ENCODE results near the gene MEIOSIN.

MEIOSIN gene

GRCh38 chr19:45692187-45693105 is 40.8 kb upstream of the MEIOSIN start, which contains the start of gene QPCTL (continued):
- TF ChIP-seq, protein P1, sequence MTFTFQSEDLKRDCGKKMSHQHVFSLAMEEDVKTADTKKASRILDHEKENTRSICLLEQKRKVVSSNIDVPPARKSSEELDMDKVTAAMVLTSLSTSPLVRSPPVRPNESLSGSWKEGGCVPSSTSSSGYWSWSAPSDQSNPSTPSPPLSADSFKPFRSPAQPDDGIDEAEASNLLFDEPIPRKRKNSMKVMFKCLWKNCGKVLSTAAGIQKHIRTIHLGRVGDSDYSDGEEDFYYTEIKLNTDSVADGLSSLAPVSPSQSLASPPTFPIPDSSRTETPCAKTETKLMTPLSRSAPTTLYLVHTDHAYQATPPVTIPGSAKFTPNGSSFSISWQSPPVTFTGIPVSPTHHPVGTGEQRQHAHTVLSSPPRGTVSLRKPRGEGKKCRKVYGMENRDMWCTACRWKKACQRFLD (tag by site-specific recombination; IDR thresholded peaks at IDR 0.05): no peak
- TF ChIP-seq ZNF404 (tag by site-specific recombination; IDR thresholded peaks at IDR 0.05): no peak
- TF ChIP-seq, protein P2, sequence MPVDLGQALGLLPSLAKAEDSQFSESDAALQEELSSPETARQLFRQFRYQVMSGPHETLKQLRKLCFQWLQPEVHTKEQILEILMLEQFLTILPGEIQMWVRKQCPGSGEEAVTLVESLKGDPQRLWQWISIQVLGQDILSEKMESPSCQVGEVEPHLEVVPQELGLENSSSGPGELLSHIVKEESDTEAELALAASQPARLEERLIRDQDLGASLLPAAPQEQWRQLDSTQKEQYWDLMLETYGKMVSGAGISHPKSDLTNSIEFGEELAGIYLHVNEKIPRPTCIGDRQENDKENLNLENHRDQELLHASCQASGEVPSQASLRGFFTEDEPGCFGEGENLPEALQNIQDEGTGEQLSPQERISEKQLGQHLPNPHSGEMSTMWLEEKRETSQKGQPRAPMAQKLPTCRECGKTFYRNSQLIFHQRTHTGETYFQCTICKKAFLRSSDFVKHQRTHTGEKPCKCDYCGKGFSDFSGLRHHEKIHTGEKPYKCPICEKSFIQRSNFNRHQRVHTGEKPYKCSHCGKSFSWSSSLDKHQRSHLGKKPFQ (tag by site-specific recombination; IDR thresholded peaks at IDR 0.05): no peak

DNA sequence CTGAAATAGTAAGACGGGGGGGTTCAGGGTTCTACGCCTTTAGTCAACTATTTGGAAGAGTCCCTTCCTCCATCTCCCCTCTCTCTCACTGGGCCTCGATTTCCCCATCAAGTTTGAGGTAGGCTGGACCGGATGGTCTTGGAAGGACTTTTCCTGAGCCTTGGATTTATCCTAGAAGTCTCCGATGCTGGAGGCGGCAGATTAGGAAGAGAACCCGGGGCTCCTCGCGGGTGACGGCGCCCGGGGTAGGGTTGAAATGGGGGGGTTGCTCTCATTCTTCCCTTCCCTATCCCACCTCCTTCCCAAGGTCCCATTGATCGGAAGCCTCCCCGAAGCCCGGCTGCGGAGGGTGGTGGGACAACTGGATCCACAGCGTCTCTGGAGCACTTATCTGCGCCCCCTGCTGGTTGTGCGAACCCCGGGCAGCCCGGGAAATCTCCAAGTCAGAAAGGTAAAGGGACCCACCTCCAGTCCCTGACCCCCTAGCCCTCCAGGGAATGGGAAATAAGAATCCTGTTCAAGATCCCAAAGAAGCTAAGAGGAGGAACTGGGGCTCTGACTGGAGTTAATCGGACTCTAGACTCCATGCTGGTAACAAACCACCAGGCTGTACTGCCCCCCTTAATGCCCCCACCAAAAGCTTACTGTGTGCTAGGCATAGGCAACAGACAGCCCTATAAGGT is 40.0 kb upstream of the MEIOSIN start:
- Histone ChIP-seq H3K4me1 (ENCODE audit: control insufficient read depth, insufficient read depth, low read length) (no peaks in the 10 kb centered on the region; the same call in 1 of the 2 replicates), H3K4me3 (ENCODE audit: low read depth, low read length) (peak overlapping the region; percentile 82), H3K27ac (ENCODE audit: extremely low read depth, low read depth, low read length) (peak overlapping the region; percentile 82), H3K36me3 (ENCODE audit: control insufficient read depth in 2 of 2, insufficient read depth in 1 of 2, low read length in 2 of 2) (peaks cover 31 to 49% of the 10 kb centered on the region in 2 experiments; a peak in 2 of 3 replicates), H3K9me3 (ENCODE audit: control insufficient read depth, insufficient read depth, low read depth, low read length) (no peaks in the 10 kb centered on the region)
- CTCF ChIA-PET: interaction anchor here (0.5 to 9.8 kb wide), 41 partner anchors 8 to 1456 kb away, joined by 3 to 121 read pairs (median 5); partner anchors contain the start of genes FBXO46 and SIX5
- POLR2A ChIA-PET: interaction anchor here (0.6 to 9.9 kb wide), 17 partner anchors 8 to 124 kb away, joined by 3 to 111 read pairs (median 7); partner anchors contain the start of genes FBXO46 and SIX5
- TF ChIP-seq, protein P3, sequence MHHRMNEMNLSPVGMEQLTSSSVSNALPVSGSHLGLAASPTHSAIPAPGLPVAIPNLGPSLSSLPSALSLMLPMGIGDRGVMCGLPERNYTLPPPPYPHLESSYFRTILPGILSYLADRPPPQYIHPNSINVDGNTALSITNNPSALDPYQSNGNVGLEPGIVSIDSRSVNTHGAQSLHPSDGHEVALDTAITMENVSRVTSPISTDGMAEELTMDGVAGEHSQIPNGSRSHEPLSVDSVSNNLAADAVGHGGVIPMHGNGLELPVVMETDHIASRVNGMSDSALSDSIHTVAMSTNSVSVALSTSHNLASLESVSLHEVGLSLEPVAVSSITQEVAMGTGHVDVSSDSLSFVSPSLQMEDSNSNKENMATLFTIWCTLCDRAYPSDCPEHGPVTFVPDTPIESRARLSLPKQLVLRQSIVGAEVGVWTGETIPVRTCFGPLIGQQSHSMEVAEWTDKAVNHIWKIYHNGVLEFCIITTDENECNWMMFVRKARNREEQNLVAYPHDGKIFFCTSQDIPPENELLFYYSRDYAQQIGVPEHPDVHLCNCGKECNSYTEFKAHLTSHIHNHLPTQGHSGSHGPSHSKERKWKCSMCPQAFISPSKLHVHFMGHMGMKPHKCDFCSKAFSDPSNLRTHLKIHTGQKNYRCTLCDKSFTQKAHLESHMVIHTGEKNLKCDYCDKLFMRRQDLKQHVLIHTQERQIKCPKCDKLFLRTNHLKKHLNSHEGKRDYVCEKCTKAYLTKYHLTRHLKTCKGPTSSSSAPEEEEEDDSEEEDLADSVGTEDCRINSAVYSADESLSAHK (tag by site-specific recombination; IDR thresholded peaks at IDR 0.05): no peak
- TF ChIP-seq IKZF3 (tag by site-specific recombination; IDR thresholded peaks at IDR 0.05) (peak; percentile 96), ZNF747 (tag by site-specific recombination; IDR thresholded peaks at IDR 0.05) (no peak), TSHZ1 (tag by site-specific recombination; IDR thresholded peaks at IDR 0.05; ENCODE audit: borderline replicate concordance) (no peak), HIC1 (tag by site-specific recombination; IDR thresholded peaks at IDR 0.05) (no peak), MZF1 (tag by site-specific recombination; IDR thresholded peaks at IDR 0.05; ENCODE audit: borderline replicate concordance) (no peak), ZNF23 (tag by site-specific recombination; IDR thresholded peaks at IDR 0.05; ENCODE audit: borderline replicate concordance) (no peak), ZNF692 (tag by site-specific recombination; IDR thresholded peaks at IDR 0.05) (peak; percentile 84), PRDM6 (tag by site-specific recombination; IDR thresholded peaks at IDR 0.05) (no peak), ZNF311 (tag by site-specific recombination; IDR thresholded peaks at IDR 0.05; ENCODE audit: borderline replicate concordance) (no peak), ZNF510 (tag by site-specific recombination; IDR thresholded peaks at IDR 0.05; ENCODE audit: insufficient replicate concordance) (no peak)
- TF ChIP-seq, protein P4, sequence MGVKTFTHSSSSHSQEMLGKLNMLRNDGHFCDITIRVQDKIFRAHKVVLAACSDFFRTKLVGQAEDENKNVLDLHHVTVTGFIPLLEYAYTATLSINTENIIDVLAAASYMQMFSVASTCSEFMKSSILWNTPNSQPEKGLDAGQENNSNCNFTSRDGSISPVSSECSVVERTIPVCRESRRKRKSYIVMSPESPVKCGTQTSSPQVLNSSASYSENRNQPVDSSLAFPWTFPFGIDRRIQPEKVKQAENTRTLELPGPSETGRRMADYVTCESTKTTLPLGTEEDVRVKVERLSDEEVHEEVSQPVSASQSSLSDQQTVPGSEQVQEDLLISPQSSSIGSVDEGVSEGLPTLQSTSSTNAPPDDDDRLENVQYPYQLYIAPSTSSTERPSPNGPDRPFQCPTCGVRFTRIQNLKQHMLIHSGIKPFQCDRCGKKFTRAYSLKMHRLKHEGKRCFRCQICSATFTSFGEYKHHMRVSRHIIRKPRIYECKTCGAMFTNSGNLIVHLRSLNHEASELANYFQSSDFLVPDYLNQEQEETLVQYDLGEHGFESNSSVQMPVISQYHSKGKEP (tag by site-specific recombination; IDR thresholded peaks at IDR 0.05): no peak
